Heart left ventricle (tissue), 16 donors: ENCODE results near the gene TACR2. TPM values are rescaled to one million over a fixed set of nuclear protein-coding genes. Genes with fewer than 3 reads are reported as not detected.
A peak's percentile ranks its signal among the peaks of the same experiment; 100 is the strongest.

ENCODE experiments used
- ATAC-seq, 4 donors: fragments of 200-7000 bp; cut with Tn5 transposase; one replicate each; pipeline ENCODE4 v1.9.1; 2020 to 2022; ENCODE audit warnings: moderate library complexity in 4 of 4, mild to moderate bottlenecking in 3 of 4, moderate number of reproducible peaks in 1 of 4
- DNase-seq, 5 donors: peaks; one replicate each; pipeline ENCODE4 v3.0.0-alpha.2; 2020
- H3K27ac ChIP-seq, 12 donors: fragments of 200-600 bp; sonication (generic) in 4 of 12; one replicate each; pipeline versions ENCODE4 v1.5.0 to v1.8.0; 2016 to 2022; ENCODE audit warnings: mild to moderate bottlenecking in 2 of 12
- H3K27me3 ChIP-seq, 9 donors: fragments of 200-600 bp; sonication (generic) in 2 of 9; one replicate each; pipeline versions ENCODE4 v1.5.1 to v1.8.0; 2016 to 2022; ENCODE audit warnings: mild to moderate bottlenecking in 3 of 9
- H3K36me3 ChIP-seq, 9 donors: fragments of 200-600 bp; sonication (generic) in 2 of 9; one replicate each; pipeline versions ENCODE4 v1.5.0 to v1.8.0; 2018 to 2022; ENCODE audit warnings: mild to moderate bottlenecking in 2 of 9
- H3K4me1 ChIP-seq, 12 donors: fragments of 200-600 bp; sonication (generic) in 4 of 12; one replicate each; pipeline versions ENCODE4 v1.5.0 to v1.8.0; 2016 to 2022; ENCODE audit warnings: mild to moderate bottlenecking in 3 of 12
- H3K4me3 ChIP-seq, 12 donors: fragments of 200-600 bp; sonication (generic) in 4 of 12; one replicate each; pipeline versions ENCODE4 v1.5.0 to v1.8.0; 2017 to 2022; ENCODE audit warnings: mild to moderate bottlenecking in 9 of 12, moderate library complexity in 4 of 12
- H3K9me3 ChIP-seq, 12 donors: fragments of 200-600 bp; sonication (generic) in 4 of 12; one replicate each; pipeline versions ENCODE4 v1.5.0 to v1.8.0; 2016 to 2022; ENCODE audit warnings: mild to moderate bottlenecking in 1 of 12
- CTCF ChIP-seq, 12 donors: fragments of 200-600 bp; sonication (generic) in 4 of 12; IDR thresholded peaks; one replicate each; pipeline versions ENCODE4 v1.5.0 to v1.8.0; 2018 to 2022; ENCODE audit warnings: antibody characterized with exemption in 12 of 12, mild to moderate bottlenecking in 5 of 12
- POLR2A ChIP-seq, 2 donors: fragments of 450-650 bp; IDR thresholded peaks; one replicate each; pipeline ENCODE4 v1.6.1; 2017; ENCODE audit warnings: antibody characterized with exemption in 2 of 2, mild to moderate bottlenecking in 2 of 2, moderate library complexity in 2 of 2
- WGBS, 4 donors: extraction: QIAGEN DNeasy Blood & Tissue Kit in 2 of 4; methylation state at CpG; one replicate each; pipeline versions ENCODE4 v1.1.5 to v1.1.7; 2013 to 2018; 5-methylcytosine and 5-hydroxymethylcytosine counted together
- intact Hi-C, 10 donors: fragments of 100-400 bp; cut with DNase I; formaldehyde crosslinking; loops; one replicate each; pipeline versions ENCODE4 v1.11.1 to v1.14.2; 2022
- polyA plus RNA-seq, 2 donors: library from polyadenylated mRNA; stranded (reverse); fragments of 200-250 nt; gene quantifications; one replicate each; pipeline ENCODE4 v1.2.3, GENCODE V29; 2013
- total RNA-seq, 9 donors: library from RNA; depleted of rRNA in 2 of 9; stranded (reverse); fragments of >200 nt in 2 of 9; fragmentation: NEBNext Ultra II Directional in 3 of 9; extraction: Animal tissue kit (Norgen Biotek cat#: 25700) in 3 of 9; gene quantifications; one replicate each; pipeline versions ENCODE4 v1.1.0 to v1.2.4, GENCODE V29; 2016 to 2023
- donor health status: ischemic (EF 13 %, LVEDD 7.1; RV severe dilation, severe dysfunction).
- donor health status: healthy with polysubstance abuse.
- donor health status: DM: no; HTN: yes; CAD: no.
- donor health status: DM: no; HTN: no; CAD: no.
- donor health status: ischemic (EF 25% LVEDD 6.9; RV normal size, moderate dysfunction).
- donor health status: ischemic (EF 25% LVEDD 5.7; RV mildly dilated, moderate dysfunction).
- donor health status: healthy.
- donor health status: DM: yes; HTN: yes; CAD: no.
- donor health status: ischemic (EF 35%, LVEDD 5.7; RV mildly dilated, moderate dysfunction).
- donor health status: nonischemic (EF 11% LVEDD 7.7; RV severe dilation, severe dysfunction).
- donor health status: DM: yes; HTN: yes; CAD: no.
- donor health status: PGD.
- donor health status: ischemic (EF 29% LVEDD 5.4; RV normal size, mild dysfunction).
- donor health status: nonischemic (EF 23%, LVEDD 6.1; RV moderate dilation, normal function).

TACR2 gene
- total and polyA plus RNA-seq, 11 donors: 0.11 to 0.39 (median 0.23) TPM; not detected in 5

GRCh38 chr10:69363666-69364065 lies 53.1 kb downstream of the TACR2 start:
- Histone ChIP-seq H3K4me3 (no peak overlapping the region), H3K4me1 (peaks cover 17 to 60% (median 52%) of the 10 kb centered on the region in 12 donors), H3K27ac (peak overlapping the region in 8 of 12 donors; percentile 54 to 83 (median 66)), H3K36me3 (peaks cover 0 to 82% (median 40%) of the 10 kb centered on the region in 9 donors), H3K27me3 (no peaks in the 10 kb centered on the region), H3K9me3 (no peaks in the 10 kb centered on the region)
- no peak for TF ChIP-seq CTCF (IDR thresholded peaks at IDR 0.05)
- no peak for TF ChIP-seq POLR2A (IDR thresholded peaks at IDR 0.05)
- DNase-seq (no peak), ATAC-seq (peak in 2 of 4 donors; percentile 4 to 33)
- WGBS, 4 donors: 49 to 56% (median 53%) methylated on average over 5 of the region's 5 CpGs
- intact Hi-C loops: loop anchor here in 8 of 10 donors (2.0 to 5.0 kb wide), 4 partner anchors 36 to 46 kb away; no protein-coding TSS in a partner anchor

- Histone ChIP-seq H3K27ac (peak overlapping the region in 11 of 12 donors; percentile 54 to 83 (median 66)), H3K36me3 (peaks cover 0 to 71% (median 29%) of the 10 kb centered on the region in 9 donors), H3K27me3 (no peaks in the 10 kb centered on the region), H3K4me1 (peaks cover 17 to 68% (median 56%) of the 10 kb centered on the region in 12 donors), H3K4me3 (no peak overlapping the region), H3K9me3 (no peaks in the 10 kb centered on the region)
- ATAC-seq (peak; percentile 35 to 79 (median 76)), DNase-seq (peak; percentile 76 to 86 (median 82))
- TF ChIP-seq POLR2A (IDR thresholded peaks at IDR 0.05) (no peak), CTCF (IDR thresholded peaks at IDR 0.05) (no peak)
- intact Hi-C loops: loop anchor here in 8 of 10 donors (2.0 to 5.0 kb wide), 4 partner anchors 35 to 45 kb away; no protein-coding TSS in a partner anchor
- whole genome bisulfite sequencing, 4 donors: 13 to 28% (median 24%) methylated on average over 8 to 13 of the region's 13 CpGs
Measured at GRCh38 chr10:69362471-69362954, 54.2 kb downstream of the TACR2 start.

GRCh38 chr10:69361303-69361614 lies 55.5 kb downstream of the TACR2 start:
- DNase-seq: peak in 3 of 5 donors; percentile 44 to 62 (median 52)
- Histone ChIP-seq H3K27me3 (no peaks in the 10 kb centered on the region), H3K4me1 (peaks cover 17 to 68% (median 56%) of the 10 kb centered on the region in 12 donors), H3K36me3 (peaks cover 0 to 58% (median 17%) of the 10 kb centered on the region in 9 donors), H3K9me3 (no peaks in the 10 kb centered on the region), H3K4me3 (no peak overlapping the region), H3K27ac (peak overlapping the region in 11 of 12 donors; percentile 26 to 77 (median 66))
- WGBS, 4 donors: 82 to 93% (median 84%) methylated on average over 1 to 2 of the region's 2 CpGs
- intact Hi-C loops: loop anchor here in 7 of 10 donors (5.0 kb wide), 3 partner anchors 34 to 44 kb away; no protein-coding TSS in a partner anchor
- TF ChIP-seq CTCF (IDR thresholded peaks at IDR 0.05): no peak
- TF ChIP-seq POLR2A (IDR thresholded peaks at IDR 0.05): no peak
- ATAC-seq: peak; percentile 9 to 35 (median 24)

- peaks cover 17 to 68% (median 56%) of the 10 kb centered on the region in 12 donors for H3K4me1 ChIP-seq
- intact Hi-C loops: loop anchor here in 7 of 10 donors (5.0 kb wide), 3 partner anchors 33 to 43 kb away; no protein-coding TSS in a partner anchor
- H3K36me3 ChIP-seq: peaks cover 0 to 53% (median 12%) of the 10 kb centered on the region in 9 donors
Measured at GRCh38 chr10:69360485-69361302, 56.0 kb downstream of the TACR2 start.

More at GRCh38 chr10:69360485-69361302, 56.0 kb downstream of the TACR2 start:
- 16 to 40% (median 27%) methylated on average over 5 to 8 of the region's 8 CpGs for WGBS, 4 donors
- no peaks in the 10 kb centered on the region for H3K9me3 ChIP-seq
- H3K4me3 ChIP-seq: no peak overlapping the region
- DNase-seq: peak; percentile 61 to 84 (median 71)
- H3K27ac ChIP-seq: peak overlapping the region; percentile 45 to 78 (median 67)
- no peak for TF ChIP-seq POLR2A (IDR thresholded peaks at IDR 0.05)
- ATAC-seq: peak; percentile 63 to 79 (median 71)
- no peaks in the 10 kb centered on the region for H3K27me3 ChIP-seq
